Kidney (tissue), 14 donors: ENCODE results near the gene IZUMO4. TPM values are rescaled to one million over a fixed set of nuclear protein-coding genes. Genes with fewer than 3 reads are reported as not detected.

ENCODE experiments used
- DNase-seq, 5 donors: peaks; one replicate each; pipeline ENCODE4 v3.0.0-alpha.2; 2013 to 2020
- FAIRE-seq: peaks from 2 replicates; lab custom pipeline; 2012; peaks lifted over from hg19 to GRCh38; lab: Jason Lieb, UNC
- H3K27ac ChIP-seq, 2 donors: one replicate each; pipeline ENCODE4 v1.7.0; 2013; ENCODE audit warnings: low read depth in 2 of 2, low read length in 2 of 2, inconsistent platforms in 1 of 2
- H3K27me3 ChIP-seq: one replicate; pipeline ENCODE4 v1.7.1; 2013; ENCODE audit warnings: low read length, inconsistent platforms; ENCODE audit not compliant: control insufficient read depth, insufficient read depth
- H3K36me3 ChIP-seq, 3 donors: one replicate each; pipeline versions ENCODE4 v1.7.0 to v1.7.1; 2013; ENCODE audit warnings: low read length in 3 of 3, control low read depth in 1 of 3, inconsistent platforms in 1 of 3; ENCODE audit not compliant: insufficient read depth in 3 of 3, control insufficient read depth in 2 of 3
- H3K4me1 ChIP-seq, 3 donors: one replicate each; pipeline versions ENCODE4 v1.7.0 to v1.7.1; 2013; ENCODE audit warnings: low read length in 3 of 3, inconsistent platforms in 1 of 3, low read depth in 1 of 3; ENCODE audit not compliant: control insufficient read depth in 2 of 3, insufficient read depth in 2 of 3
- H3K4me3 ChIP-seq, 3 donors: one replicate each; pipeline versions ENCODE4 v1.7.0 to v1.8.1; 2013; ENCODE audit warnings: low read length in 3 of 3, control low read depth in 1 of 3, inconsistent platforms in 1 of 3
- H3K9ac ChIP-seq, 3 donors: one replicate each; pipeline versions ENCODE4 v1.7.0 to v1.7.1; 2013; ENCODE audit warnings: low read length in 3 of 3, control low read depth in 1 of 3, inconsistent platforms in 1 of 3
- H3K9me3 ChIP-seq, 3 donors: one replicate each; pipeline versions ENCODE4 v1.7.0 to v1.7.1; 2013; ENCODE audit warnings: low read length in 3 of 3, control low read depth in 1 of 3, inconsistent platforms in 1 of 3; ENCODE audit not compliant: control insufficient read depth in 2 of 3, insufficient read depth in 1 of 3
- CTCF ChIP-seq: IDR thresholded peaks from 3 replicates; pipeline ENCODE4 v1.5.1; 2012; ENCODE audit warnings: mild to moderate bottlenecking, moderate library complexity, borderline replicate concordance; ENCODE audit not compliant: insufficient read depth; ENCODE audit errors: extremely low read depth
- intact Hi-C: fragments of 100-400 bp; cut with DNase I; formaldehyde crosslinking; loops from one replicate; pipeline ENCODE4 v1.11.1; 2022
- polyA plus RNA-seq: library from polyadenylated mRNA; stranded (reverse); fragments of 350-450 nt; fragmentation: Illumina TruSeq; extraction: RNeasy Lipid Tissue Mini Kit (QIAGEN cat#74804); gene quantifications from one replicate; pipeline ENCODE4 v1.2.3, GENCODE V29; 2014; ENCODE audit warnings: low read depth, low replicate concordance; ENCODE audit not compliant: insufficient read depth
- total RNA-seq: library from RNA; stranded (reverse); fragmentation: NEBNext Ultra II Directional; extraction: Animal tissue kit (Norgen Biotek cat#: 25700); gene quantifications from one replicate; pipeline ENCODE4 v1.2.1, GENCODE V29; 2021
- donor health status: control.
- donor health status: control.
- donor health status: control.
- donor health status: control.
- donor health status: control.
- donor health status: DM: yes; HTN: yes; CAD: no.
- donor health status: Normal renal cell carcinoma (clear cell type).

The IZUMO4 gene
- total and polyA plus RNA-seq, 2 donors from 2014 or later = 4.3 to 8.9 TPM

GRCh38 chr19:2145831-2146241 is 49.1 kb downstream of the IZUMO4 start:
- FAIRE-seq = no peak
- H3K9me3 ChIP-seq = no peaks in the 10 kb centered on the region
- no peak overlapping the region for H3K4me3 ChIP-seq
- DNase-seq = no peak
- H3K27ac ChIP-seq = no peak overlapping the region
- H3K36me3 ChIP-seq = no peaks in the 10 kb centered on the region
- H3K4me1 ChIP-seq = peaks cover 3 to 16% (median 7%) of the 10 kb centered on the region in 3 donors
- intact Hi-C loops = no loop called here
- no peak for TF ChIP-seq CTCF
- H3K9ac ChIP-seq = no peak overlapping the region
- no peaks in the 10 kb centered on the region for H3K27me3 ChIP-seq

DNA sequence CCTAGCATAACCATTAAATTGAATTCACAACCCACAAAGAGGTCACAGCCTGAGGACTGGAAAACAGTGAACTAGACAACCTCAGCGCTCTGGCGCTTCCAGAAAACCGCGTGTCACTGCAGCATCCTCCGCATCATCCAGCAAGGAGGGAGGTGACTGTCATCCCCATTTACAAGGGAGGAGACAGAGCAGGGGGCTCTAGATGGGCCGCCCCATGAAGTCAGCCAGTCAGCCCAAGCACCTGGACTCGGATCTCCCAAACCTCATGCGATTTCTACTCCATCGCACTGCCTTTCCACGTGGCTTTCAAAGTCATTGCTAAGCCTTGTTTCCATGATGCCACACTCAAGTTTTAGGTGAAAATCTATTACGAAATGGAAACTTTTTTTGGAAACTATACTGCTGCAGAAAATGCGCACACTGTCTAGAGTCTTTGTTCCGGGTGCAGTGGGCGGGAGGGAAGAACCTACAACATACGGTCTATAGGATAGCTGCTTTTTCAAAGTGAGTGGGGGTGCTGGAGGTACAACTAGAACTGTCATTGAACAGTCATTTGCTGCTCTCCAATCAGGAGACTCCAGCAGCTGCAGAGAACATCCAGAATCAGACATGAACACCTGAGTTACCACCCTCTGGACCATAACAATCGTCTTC is 51.9 kb downstream of the IZUMO4 start:
- Histone ChIP-seq H3K9ac (no peak overlapping the region), H3K27me3 (no peaks in the 10 kb centered on the region), H3K36me3 (no peaks in the 10 kb centered on the region), H3K27ac (no peak overlapping the region), H3K4me1 (peaks cover 3 to 19% (median 7%) of the 10 kb centered on the region in 3 donors), H3K4me3 (no peak overlapping the region), H3K9me3 (no peaks in the 10 kb centered on the region)
- intact Hi-C loops = no loop called here
- DNase-seq = no peak
- no peak for TF ChIP-seq CTCF
- no peak for FAIRE-seq

Other genes starting within 250 kb of the IZUMO4 start
- 36.8 TPM for gene REXO1, start 248.4 kb upstream of the IZUMO4 start, total RNA-seq
- gene REXO1, start 248.4 kb upstream of the IZUMO4 start, polyA plus RNA-seq = 12.1 TPM
- 22.2 TPM for gene KLF16, start 233.3 kb upstream of the IZUMO4 start, total RNA-seq
- 10.4 TPM for gene KLF16, start 233.3 kb upstream of the IZUMO4 start, polyA plus RNA-seq
- 63.8 TPM for gene ABHD17A, start 211.4 kb upstream of the IZUMO4 start, total RNA-seq
- 65.1 TPM for gene ABHD17A, start 211.4 kb upstream of the IZUMO4 start, polyA plus RNA-seq
- 10.3 TPM for gene ADAT3, start 191.5 kb upstream of the IZUMO4 start, total RNA-seq
- 6.1 TPM for gene ADAT3, start 191.5 kb upstream of the IZUMO4 start, polyA plus RNA-seq
- 90.1 TPM for gene SCAMP4, start 191.5 kb upstream of the IZUMO4 start, total RNA-seq
- 49.5 TPM for gene SCAMP4, start 191.5 kb upstream of the IZUMO4 start, polyA plus RNA-seq
- gene CSNK1G2, start 155.7 kb upstream of the IZUMO4 start, total RNA-seq = 66.2 TPM
- gene CSNK1G2, start 155.7 kb upstream of the IZUMO4 start, polyA plus RNA-seq = 33.1 TPM
- 70.3 TPM for gene BTBD2, start 81.2 kb upstream of the IZUMO4 start, total RNA-seq
- 57.0 TPM for gene BTBD2, start 81.2 kb upstream of the IZUMO4 start, polyA plus RNA-seq
- gene MKNK2, start 45.7 kb upstream of the IZUMO4 start, total RNA-seq = 190 TPM
- 67.2 TPM for gene MKNK2, start 45.7 kb upstream of the IZUMO4 start, polyA plus RNA-seq
- 59.7 TPM for gene MOB3A, start 589 bp upstream of the IZUMO4 start, total RNA-seq
- 16.9 TPM for gene MOB3A, start 589 bp upstream of the IZUMO4 start, polyA plus RNA-seq
- gene AP3D1, start 54.7 kb downstream of the IZUMO4 start, total RNA-seq = 125 TPM
- 68.4 TPM for gene AP3D1, start 54.7 kb downstream of the IZUMO4 start, polyA plus RNA-seq
- gene DOT1L, start 67.0 kb downstream of the IZUMO4 start, total RNA-seq = 32.0 TPM
- 5.7 TPM for gene DOT1L, start 67.0 kb downstream of the IZUMO4 start, polyA plus RNA-seq
- 59.7 TPM for gene PLEKHJ1, start 139.4 kb downstream of the IZUMO4 start, total RNA-seq
- 156 TPM for gene PLEKHJ1, start 139.4 kb downstream of the IZUMO4 start, polyA plus RNA-seq
- 64.1 TPM for gene SF3A2, start 139.9 kb downstream of the IZUMO4 start, total RNA-seq
- 25.7 TPM for gene SF3A2, start 139.9 kb downstream of the IZUMO4 start, polyA plus RNA-seq
- 1.0 TPM for gene AMH, start 152.4 kb downstream of the IZUMO4 start, total RNA-seq
- 0.60 TPM for gene AMH, start 152.4 kb downstream of the IZUMO4 start, polyA plus RNA-seq
- 5.0 TPM for gene JSRP1, start 159.5 kb downstream of the IZUMO4 start, total RNA-seq
- gene JSRP1, start 159.5 kb downstream of the IZUMO4 start, polyA plus RNA-seq = 0.37 TPM
- 2.1 TPM for gene PEAK3, start 185.3 kb downstream of the IZUMO4 start, total RNA-seq
- not detected for gene PEAK3, start 185.3 kb downstream of the IZUMO4 start, polyA plus RNA-seq
- 0.09 TPM for gene LINGO3, start 211.2 kb downstream of the IZUMO4 start, total RNA-seq
- gene LINGO3, start 211.2 kb downstream of the IZUMO4 start, polyA plus RNA-seq = not detected
- gene LSM7, start 231.7 kb downstream of the IZUMO4 start, total RNA-seq = 54.0 TPM
- 160 TPM for gene LSM7, start 231.7 kb downstream of the IZUMO4 start, polyA plus RNA-seq
- gene SPPL2B, start 231.8 kb downstream of the IZUMO4 start, total RNA-seq = 94.1 TPM
- 25.3 TPM for gene SPPL2B, start 231.8 kb downstream of the IZUMO4 start, polyA plus RNA-seq